T-helper 22 cell (primary cell): ENCODE data around the gene FASTK.
"Not testable (repeated sequence)": the region's sequence is repeated elsewhere in the genome, so short reads cannot be mapped to it uniquely, and the experiment has no call there.

Experiments
- DNase-seq: peaks from one replicate; pipeline ENCODE4 v3.0.0-alpha.2; 2020; ENCODE audit warnings: low read depth

The FASTK gene

DNA sequence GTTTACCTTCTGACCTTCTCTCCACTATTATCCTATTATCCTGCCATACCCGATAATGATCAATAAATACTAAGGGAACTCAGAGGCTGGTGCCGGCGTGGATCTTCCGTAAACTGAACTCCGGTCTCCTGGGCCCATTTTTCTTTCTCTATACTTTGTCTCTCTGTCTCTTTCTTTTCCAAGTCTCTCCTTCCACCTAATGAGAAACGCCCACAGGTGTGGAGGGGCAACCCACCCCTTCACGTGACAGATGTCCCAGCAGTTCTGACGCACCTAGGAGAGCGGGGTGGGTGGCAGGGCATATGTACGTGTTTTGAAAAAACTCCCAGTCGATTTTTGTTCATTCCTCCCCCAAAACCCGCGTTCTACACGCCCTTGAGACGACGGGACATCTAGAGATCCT is 52.9 kb downstream of the FASTK start:
- not testable (repeated sequence) for DNase-seq

DNA sequence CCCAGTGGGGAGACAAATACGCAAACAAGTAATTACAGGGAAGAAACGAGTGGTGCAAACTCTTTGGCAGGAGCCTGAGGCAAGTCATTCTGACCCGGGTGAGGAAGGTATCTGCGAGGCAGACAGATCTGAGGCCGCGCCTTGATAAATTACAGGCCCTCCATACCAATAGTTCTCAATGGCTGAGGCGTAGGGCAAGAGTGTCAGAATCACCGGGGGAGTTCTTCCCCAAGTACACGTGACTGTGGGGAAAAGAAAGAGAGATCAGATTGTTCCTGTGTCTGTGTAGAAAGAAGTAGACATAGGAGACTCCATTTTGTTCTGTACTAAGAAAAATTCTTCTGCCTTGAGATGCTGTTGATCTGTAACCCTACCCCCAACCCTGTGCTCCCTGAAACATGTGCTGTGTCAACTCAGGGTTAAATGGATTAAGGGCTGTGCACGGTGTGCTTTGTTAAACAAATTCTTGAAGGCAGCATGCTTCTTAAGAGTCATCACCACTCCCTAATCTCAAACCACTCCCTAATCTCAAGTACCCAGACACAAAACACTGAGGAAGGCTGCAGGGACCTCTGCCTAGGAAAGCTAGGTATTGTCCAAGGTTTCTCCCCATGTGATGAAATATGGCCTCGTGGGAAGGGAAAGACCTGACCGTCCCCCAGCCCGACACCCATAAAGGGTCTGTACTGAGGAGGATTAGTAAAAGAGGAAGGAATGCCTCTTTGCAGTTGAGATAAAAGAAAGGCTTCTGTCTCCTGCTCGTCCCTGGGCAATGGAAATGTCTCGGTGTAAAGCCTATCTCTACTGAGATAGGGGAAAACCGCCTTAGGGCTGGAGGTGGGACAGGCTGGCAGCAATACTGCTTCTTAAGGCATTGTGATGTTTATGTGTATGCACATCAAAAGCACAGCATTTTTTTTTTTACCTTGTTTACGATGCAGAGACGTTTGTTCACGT is 53.6 kb downstream of the FASTK start:
- not testable (repeated sequence) for DNase-seq
